ENCODE results near the gene PCDH9. TPM values are rescaled to one million over a fixed set of nuclear protein-coding genes. Genes with fewer than 3 reads are reported as not detected.

The PCDH9 gene
- total and polyA plus RNA-seq, 2 of the 13 experiments (the other 11 are each of a cell fraction or from before 2014, with no cell fraction given), result 0.09 TPM; not detected in 1

- Histone ChIP-seq H3K4me3 (replicated peaks in 1 of 3; ENCODE audit: insufficient read depth in 1 of 3, low read depth in 2 of 3, low read length in 3 of 3) (no peak overlapping the region), H3K27me3 (ENCODE audit: control insufficient read depth in 1 of 2, insufficient read depth in 2 of 2, low read length in 2 of 2) (no peaks in the 10 kb centered on the region; a peak in 1 of 5 replicates), H2AFZ (ENCODE audit: low read length) (no peak overlapping the region), H3K79me2 (ENCODE audit: insufficient read depth, low read length) (no peaks in the 10 kb centered on the region), H3K4me2 (ENCODE audit: low read depth, low read length) (no peak overlapping the region), H3K27ac (ENCODE audit: extremely low read length, insufficient read depth, low read length) (no peak overlapping the region), H4K20me1 (ENCODE audit: insufficient read depth, low read length) (no peaks in the 10 kb centered on the region), H3K4me1 (ENCODE audit: insufficient read depth, low read length) (no peaks in the 10 kb centered on the region), H3K9ac (ENCODE audit: insufficient read depth, low read depth, low read length) (no peak overlapping the region), H3K36me3 (replicated peaks in 1 of 2; ENCODE audit: control insufficient read depth in 1 of 2, insufficient read depth in 2 of 2, low read length in 2 of 2) (no peaks in the 10 kb centered on the region), H3K9me3 (ENCODE audit: low read length) (no peaks in the 10 kb centered on the region)
- in situ Hi-C loops (cut with HindIII; ENCODE audit: extremely low pct_ligation_motif_present, low pct_unique_long_range_greater_than_20kb), result no loop called here
- FAIRE-seq (no peak), DNase-seq (ENCODE audit: low spot score) (no peak), ATAC-seq (no peak)
- intact Hi-C loops (cut with micrococcal nuclease; ENCODE audit: unreplicated experiment), result no loop called here
- ChIA-PET CTCF (ENCODE audit: low intra/inter-chr PET ratio, low total read pairs) (no interaction called here), POLR2A (no interaction called here)
- 3% methylated on average over 3 of the region's 3 CpGs for WGBS (ENCODE audit: low lambda C conversion rate)
- no TSS peak for BruUV-seq (replicated peaks)
- TF ChIP-seq MTF2 (CRISPR knock-in tag; IDR thresholded peaks at IDR 0.05; ENCODE audit: borderline replicate concordance) (no peak), KDM1A (CRISPR knock-in tag; IDR thresholded peaks at IDR 0.05) (no peak), THRA (CRISPR knock-in tag; IDR thresholded peaks at IDR 0.05; ENCODE audit: borderline replicate concordance) (no peak), ZFX (CRISPR knock-in tag; IDR thresholded peaks at IDR 0.05; ENCODE audit: low read depth) (no peak), ZNF34 (CRISPR knock-in tag; IDR thresholded peaks at IDR 0.05; ENCODE audit: borderline replicate concordance) (no peak), TRIM22 (IDR thresholded peaks at IDR 0.05) (no peak), EHMT2 (IDR thresholded peaks at IDR 0.05; ENCODE audit: borderline replicate concordance, low read depth, low read length) (no peak), NFE2L2 (IDR thresholded peaks at IDR 0.05; ENCODE audit: low read length) (no peak), ZNF354B (CRISPR knock-in tag; IDR thresholded peaks at IDR 0.05) (no peak), TCF7 (IDR thresholded peaks at IDR 0.05; ENCODE audit: low read depth) (no peak), FUBP1 (CRISPR knock-in tag; IDR thresholded peaks at IDR 0.05; ENCODE audit: borderline replicate concordance) (no peak), SOX13 (IDR thresholded peaks at IDR 0.05) (no peak), SOX13 (CRISPR knock-in tag; conservative IDR thresholded peaks at IDR 0.05 in 1 of 2, IDR thresholded peaks at IDR 0.05 in 1 of 2) (no peak), ZBTB37 (CRISPR knock-in tag; IDR thresholded peaks at IDR 0.05) (no peak), U2AF1 (optimal IDR thresholded peaks at IDR 0.05; ENCODE audit: low read depth, low read length) (no peak), MXD4 (CRISPR knock-in tag; IDR thresholded peaks at IDR 0.05) (no peak), ATRX (CRISPR knock-in tag; IDR thresholded peaks at IDR 0.05; ENCODE audit: borderline replicate concordance) (no peak), IRF9 (CRISPR knock-in tag; IDR thresholded peaks at IDR 0.05; ENCODE audit: borderline replicate concordance) (no peak), JUND (CRISPR knock-in tag; IDR thresholded peaks at IDR 0.05) (no peak)
These were observed 526.5 kb downstream of the PCDH9 start for GRCh38 chr13:66703597-66703996.
